22Rv1 (cell line): ENCODE data around the gene FBXO42.

ENCODE experiments used
- CTCF ChIP-seq: fragments of 450-650 bp; IDR thresholded peaks from 2 replicates; pipeline ENCODE4 v1.5.1; 2017; ENCODE audit warnings: mild to moderate bottlenecking
- ZFX ChIP-seq: fragments of 450-650 bp; IDR thresholded peaks from 2 replicates; pipeline ENCODE4 v1.6.1; 2017; ENCODE audit warnings: antibody characterized with exemption, borderline replicate concordance

GRCh38 chr1:16300436-16300835 is 51.8 kb downstream of the FBXO42 start:
- TF ChIP-seq CTCF (no peak), ZFX (no peak)
